ENCODE data around the gene WASF3.

Gene WASF3

DNA sequence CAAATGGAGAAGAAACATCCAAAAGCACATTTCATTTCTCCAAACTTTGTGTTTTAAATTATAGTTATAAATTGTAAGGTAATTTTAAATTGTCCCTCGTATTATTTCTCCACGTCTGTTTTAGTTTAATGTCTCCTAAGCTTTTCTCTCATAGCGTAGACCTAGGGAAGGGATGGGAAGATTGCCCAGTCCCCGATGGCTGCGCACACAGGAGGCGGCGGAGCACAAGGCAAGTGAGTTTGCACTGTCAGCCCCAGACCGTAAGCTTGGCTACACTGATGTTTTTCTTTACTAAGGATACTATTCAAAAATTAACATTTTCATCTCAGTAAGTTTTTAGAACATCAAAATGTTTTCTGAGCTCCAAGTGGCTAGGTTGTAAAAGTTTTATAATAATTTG is 130.8 kb downstream of the WASF3 start:
- FAIRE-seq, result no peak

DNA sequence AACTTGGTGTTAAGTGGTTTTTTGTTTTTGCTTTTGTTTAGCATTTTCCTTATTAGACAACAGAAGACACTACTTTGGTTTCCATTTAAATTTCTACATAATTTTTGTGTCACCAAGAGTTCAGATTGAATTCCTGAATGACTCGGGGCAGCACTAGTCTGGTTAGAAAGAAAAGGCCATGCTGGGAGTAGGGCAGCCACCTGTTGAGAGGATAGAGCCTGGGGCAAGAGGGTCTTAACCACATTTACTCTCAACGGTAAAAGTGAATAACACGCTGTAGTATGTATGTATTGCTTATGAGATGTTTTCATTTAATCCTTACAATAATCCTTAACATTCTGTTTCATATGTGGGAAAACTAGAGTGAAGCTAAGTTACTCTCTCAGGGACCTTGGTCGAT is 131.5 kb downstream of the WASF3 start:
- no peak for FAIRE-seq

DNA sequence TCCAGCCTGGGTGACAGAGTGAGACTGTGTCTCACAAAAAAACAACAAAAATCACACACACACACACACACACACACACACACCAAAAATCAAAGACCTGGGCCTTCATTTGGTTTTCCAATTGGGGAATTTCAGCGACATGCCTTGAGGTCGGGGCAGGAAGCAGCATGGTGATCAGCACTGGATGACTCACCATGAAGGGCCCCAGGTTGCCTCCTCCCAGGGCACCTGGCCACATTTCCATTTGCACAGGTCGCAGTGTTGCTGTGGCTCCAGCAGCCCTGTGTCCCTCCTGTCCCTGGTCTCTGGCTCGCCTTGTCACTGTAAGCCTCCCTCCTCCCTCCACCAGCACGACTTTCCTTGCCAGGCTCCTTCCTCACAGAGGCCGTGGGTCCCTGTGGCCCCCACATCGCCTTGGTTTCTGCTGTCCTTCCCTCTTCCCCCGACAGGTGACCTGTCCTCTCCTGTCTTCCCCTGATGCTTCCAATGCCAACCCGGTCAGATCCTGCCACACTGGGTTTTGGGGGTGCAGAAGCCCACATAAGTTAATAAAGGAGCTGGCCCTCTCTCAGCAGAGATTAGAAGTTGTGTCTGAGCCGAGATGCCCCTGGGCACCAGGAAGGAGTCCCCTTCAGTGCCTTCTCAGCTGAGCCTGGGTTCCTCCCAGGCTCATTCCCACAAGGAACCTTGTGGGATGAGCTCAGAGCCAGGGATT is 136.4 kb downstream of the WASF3 start:
- no peak for FAIRE-seq

DNA sequence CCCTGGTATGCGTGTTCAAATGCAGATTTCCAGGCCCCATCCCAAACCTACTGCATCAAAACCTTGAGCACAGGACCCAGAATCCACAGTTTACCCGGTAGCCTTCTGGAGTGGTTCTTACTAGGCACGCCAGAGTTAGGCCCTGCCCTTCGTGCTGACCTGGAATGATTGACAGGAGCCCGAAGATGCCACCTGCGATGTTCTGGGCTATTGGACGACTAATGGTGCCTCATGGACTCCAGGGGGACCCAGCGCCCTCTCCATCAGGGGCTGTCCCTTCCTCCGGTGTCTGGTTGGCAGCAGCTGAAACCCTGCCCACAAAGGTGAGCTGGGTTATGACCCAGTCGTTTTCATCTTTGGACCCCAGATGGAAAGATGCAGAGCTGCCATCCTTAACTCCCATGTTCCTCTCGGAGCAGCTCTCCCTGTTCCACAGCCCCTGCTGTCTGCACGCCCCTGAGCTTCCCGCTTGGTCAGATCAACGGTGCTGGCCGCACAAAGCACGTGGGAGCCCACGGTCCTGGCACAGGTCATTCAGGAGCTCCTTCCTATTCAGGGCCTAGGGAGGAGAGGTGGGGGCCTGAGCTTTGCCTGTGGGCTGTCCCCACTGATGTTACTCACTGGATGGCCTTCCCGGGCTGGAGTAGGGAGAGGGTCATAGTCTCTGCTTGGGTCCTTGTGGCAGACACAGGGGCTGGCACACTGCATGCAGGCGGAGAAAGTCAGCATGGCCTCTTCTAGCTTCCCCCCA is 137.3 kb downstream of the WASF3 start:
- FAIRE-seq, result no peak

DNA sequence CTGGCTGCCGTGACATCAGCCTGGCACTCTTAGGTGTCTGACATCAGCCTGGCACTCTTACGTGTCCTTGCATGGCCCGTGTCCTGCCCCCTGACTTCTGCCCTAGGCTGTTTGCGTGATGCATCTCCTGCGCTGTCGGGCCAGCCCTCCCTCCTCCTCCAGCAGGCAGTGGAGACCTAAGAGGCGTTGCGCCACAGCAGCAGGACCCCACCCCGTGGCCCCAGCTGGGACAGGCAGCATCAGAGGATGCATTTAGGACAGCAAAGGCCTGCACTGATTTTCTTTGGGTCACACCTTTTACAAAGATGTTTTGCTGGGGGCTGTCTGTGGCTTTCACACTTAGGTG is 137.8 kb downstream of the WASF3 start:
- no peak for FAIRE-seq

DNA sequence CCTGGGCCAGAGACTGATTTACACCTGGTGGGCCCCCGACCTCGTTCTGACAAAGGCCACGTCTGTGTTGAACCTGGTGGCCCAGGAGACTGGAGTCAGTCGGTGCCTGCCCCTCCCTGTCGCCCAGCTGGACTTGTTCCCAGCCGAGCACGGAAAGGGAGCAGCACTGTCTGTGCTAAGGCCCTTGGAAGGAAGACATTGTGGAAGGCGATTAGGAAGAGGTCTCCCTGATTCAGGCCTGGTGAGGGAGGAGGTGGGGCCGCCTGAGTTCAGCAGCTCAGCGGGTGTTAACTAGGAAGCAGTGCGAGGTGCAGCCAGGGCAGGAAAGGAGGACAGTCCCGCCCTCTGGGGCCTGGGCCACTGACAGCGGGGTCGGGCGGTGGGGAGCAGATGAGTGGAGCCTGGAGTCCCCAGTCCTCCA is 138.4 kb downstream of the WASF3 start:
- FAIRE-seq, result no peak

DNA sequence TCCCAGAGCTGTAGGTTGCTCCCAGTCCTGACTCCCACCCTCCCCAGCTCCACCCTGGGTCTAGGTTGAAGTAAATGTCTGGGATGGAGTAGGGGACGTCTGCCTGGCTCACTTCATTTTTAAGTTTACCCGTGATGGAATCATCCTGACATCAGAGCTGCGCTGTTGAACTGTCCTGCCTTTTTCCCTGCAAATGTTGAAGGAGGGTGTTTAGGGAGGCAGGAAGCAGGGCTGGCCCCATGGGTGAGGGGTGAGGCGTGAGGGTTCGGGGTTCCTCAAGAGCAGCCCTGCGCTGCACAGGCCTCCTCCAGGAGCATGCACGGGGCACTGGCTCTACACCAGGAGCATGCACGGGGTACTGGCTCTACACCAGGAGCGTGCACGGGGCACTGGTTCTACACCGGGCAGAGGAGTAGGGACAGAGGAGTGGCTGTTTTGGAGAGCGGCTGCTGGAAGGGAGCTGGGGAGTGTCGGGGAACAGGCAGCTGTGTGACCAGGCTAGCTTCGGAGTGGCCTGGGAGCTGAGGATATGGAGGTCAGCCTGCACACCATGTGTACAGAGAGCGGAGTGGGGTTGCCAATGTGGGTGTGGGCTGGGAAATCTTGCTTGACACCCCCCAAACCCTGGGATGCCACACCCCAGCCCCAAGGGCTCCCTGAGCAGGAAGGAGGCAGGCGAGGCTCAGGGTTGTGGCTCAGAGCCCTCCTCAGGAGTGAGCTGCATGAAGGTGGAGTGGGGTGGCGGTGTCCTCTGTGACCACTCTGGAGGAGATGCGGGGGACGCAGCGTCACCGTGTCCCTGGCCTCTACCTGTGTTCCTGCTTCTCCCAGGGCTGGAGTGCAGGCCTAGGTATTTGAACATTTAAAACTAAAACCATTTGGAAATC is 139.8 kb downstream of the WASF3 start:
- no peak for FAIRE-seq

DNA sequence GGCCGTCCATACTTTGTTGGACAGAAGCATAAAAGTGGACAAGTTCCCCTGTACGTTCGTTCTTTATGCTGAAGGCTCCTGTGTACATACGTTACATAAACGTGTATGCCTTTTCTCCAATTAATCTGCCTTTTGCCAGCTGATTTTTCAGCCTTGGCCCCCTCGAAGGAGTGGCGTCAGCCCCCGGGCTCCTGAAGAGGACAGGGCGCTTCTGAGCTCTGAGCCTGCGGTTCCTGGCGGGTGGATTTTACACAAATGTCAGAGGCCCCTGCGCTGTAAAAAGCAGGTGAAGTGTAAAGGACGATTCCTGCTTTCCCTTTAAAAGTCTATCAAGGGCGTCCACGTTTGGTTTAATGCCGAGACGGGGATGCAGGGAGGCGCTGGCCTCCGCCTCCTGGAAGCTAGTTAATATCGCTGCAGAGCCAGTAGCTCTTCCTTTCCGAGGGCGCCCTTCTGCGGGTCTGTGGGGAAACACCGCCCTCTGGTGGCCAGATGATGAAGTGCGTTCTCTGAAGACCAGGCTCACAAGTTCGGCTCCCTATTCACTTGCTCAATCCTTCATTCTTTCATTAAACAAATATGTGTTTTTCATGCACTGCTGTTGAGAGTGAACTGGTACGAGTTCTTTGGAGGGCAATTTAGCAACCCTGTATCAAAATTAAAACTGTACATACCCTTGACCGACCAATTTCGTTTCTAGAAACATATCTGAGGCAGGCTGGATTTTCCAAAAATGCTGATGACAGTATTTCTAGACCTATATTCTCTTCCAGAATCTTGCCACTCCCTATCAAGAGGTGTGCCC is 141.1 kb downstream of the WASF3 start:
- peak; percentile 90 for FAIRE-seq

DNA sequence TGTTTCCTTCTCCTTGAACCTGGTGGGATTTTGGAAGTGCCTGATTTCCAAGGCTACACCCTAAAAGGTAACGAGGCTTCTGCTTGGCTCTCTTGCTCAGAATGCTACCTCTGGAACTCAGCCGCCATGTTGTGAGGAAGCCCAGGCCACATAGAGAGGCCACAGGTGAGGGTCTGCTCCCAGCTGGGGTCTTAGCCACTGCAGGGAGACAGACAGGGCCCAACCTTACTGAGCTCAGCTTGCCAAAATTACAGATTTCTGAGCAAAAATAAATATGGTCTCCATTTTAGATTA is 141.7 kb downstream of the WASF3 start:
- no peak for FAIRE-seq

DNA sequence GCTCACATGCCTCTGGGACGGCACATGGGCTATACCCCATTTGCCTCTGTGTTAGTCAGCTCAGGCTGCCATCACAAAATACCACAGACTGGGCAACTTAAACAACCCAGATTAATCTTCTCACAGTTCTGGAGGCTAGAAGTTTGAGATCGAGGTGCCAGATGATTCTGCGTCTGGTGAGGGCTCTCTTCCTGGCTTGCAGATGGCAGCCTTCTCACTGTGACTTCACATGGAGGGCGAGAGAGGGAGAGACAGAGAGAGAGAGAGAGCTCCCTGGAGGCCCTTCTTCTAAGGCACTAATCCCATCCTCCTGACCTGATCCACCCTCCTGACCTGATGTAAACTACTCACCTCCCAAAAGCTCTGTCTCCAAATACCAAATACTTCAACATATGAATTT is 148.1 kb downstream of the WASF3 start:
- FAIRE-seq, result no peak

DNA sequence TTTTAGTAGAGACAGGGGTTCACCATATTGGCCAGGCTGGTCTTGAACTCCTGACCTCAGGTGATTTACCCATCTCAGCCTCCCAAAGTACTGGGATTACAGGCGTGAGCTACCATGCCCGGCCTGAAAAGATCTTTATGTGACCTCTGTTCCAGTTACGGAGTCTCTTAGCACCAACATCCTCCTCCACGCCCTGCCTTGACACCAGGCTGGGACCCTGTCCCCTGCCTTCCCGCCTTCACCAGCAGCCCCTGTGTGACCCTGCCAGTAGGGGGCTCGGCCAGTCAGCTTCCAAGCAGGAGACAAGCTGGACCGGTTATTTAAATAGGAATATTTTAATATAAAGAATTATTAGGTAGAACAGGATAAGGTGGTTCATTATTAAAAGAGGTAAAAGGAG is 148.9 kb downstream of the WASF3 start:
- FAIRE-seq, result no peak

DNA sequence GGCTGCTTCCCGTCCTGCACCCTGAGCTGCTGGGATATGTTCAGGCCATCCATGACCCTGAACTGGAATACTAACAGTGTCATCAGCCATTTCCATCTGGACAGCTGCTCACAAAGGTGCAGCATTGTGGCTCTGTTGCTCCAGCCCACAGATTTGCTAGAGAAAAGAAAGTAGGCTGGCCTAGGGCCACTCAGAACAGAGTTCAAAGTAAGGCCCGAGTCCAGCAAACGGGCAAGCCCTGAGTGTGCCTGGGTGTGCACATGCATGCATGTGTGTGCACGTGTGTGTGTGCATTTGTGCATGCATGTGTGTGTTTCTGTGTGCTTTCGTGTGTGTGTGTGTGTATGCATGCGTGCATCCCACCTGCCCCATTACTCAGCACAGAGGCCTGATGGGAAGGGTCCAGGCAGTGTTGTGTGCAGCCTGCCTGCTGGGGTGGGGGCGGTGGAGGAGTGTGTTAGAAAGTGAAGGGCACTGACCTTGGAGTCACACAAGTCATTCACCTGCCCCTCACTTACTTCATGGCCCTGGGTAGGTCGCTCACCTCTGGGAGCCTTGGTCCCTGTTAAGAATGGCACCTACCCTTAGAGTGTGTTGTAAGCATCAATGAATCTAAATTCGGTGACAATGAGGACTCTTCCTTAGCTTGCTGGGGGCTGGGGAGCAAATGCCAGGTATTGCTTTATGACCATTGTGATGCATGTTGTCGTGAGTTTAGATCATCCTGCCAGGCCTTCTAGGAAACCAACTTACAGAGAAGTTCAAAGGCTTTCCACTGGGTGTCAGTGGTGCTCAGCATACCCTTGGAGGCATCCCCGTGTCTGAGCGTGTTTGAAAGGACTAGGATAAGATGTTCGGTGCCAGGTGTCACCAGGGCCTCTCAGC is 149.9 kb downstream of the WASF3 start:
- no peak for FAIRE-seq

DNA sequence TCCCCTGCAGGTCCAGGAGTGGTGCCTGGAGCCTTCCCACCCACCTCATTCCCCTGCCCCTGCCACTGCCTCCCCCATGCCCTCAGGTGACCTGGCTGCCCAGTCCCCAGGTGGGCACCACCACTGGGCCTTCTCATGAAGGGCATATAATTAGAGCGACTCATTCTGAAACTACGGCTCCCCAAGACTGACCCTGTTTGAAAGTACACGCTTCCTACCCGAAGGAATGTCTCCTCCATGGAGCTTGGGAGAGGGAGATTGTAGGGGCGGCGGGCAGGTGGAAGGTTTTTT is 150.5 kb downstream of the WASF3 start:
- no peak for FAIRE-seq

DNA sequence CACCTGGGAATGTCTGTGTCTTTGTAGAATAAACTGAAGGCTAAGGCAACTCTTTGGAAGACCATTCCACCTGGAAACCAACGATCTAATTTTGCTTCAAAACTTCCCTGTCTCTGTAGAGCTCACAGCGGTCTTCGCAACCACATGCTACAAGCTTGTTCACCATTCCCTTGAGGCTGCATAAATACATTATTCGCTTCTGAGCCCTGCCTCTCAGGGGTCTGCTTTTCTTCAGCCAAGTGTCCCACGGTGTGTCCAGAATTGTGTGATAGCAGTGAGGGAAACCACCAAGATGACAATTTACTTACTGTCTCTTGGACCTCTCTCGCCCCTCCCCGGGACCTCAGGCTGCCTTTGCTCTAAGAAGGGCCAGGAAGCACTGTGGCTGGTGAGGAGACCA is 152.0 kb downstream of the WASF3 start:
- FAIRE-seq, result no peak

DNA sequence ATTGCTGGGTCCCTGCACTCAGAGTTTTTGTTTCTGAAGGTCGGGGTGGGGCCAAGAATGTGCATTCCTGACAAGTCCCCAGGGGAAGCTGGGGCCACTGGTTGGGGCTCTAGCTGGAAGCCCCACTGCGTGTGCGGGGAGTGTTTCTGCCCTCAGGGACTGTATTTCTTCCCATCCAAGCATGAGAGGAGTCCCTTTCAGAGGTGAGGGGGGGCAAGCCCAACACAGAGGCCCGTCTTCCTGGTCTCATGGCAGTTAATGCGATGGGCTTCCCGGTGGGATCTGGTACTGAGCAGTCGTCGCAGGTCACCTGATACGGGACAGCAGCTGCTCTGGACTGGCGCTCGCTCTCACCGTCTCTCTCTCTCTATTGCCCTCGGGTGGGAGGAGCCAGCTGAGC is 152.7 kb downstream of the WASF3 start:
- FAIRE-seq, result no peak

DNA sequence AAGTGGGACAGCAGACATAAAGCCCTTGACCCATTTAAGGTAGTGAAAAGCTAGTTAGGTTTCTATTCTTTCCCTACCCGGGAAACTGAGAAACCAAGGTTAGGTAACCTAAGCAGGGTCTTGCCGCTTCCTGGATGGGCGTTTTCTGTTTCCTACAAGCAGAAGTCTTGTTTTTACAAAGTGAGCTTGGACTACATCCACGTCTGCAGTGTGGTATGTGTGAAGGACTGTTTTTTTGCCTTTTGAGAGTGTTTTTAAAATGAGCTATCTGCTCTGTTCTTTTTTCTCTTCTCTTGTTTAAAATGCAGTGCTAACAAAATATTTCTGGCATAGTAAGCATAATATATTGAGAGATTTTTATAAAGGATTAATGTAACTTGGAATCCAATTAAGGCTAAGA is 153.7 kb downstream of the WASF3 start:
- FAIRE-seq, result no peak

DNA sequence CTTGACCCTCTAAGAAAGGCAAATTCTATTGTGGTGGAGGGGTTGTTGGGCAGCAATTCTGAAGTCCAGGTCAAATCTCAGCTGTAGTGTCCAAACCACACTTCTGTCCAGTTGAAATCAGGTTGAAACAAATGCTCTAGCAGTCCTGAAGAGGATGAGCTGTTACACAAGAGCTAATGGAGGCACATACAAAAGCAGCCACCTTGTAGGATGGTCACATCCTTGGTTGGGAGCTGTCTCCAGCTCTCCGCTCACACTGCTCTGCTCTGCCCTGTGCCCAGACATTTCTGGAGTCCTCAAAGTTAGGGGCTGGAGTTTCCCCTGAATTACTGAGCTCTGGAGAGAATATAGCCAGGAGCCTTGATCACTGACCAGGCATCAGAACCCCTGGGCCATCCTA is 155.9 kb downstream of the WASF3 start:
- no peak for FAIRE-seq

DNA sequence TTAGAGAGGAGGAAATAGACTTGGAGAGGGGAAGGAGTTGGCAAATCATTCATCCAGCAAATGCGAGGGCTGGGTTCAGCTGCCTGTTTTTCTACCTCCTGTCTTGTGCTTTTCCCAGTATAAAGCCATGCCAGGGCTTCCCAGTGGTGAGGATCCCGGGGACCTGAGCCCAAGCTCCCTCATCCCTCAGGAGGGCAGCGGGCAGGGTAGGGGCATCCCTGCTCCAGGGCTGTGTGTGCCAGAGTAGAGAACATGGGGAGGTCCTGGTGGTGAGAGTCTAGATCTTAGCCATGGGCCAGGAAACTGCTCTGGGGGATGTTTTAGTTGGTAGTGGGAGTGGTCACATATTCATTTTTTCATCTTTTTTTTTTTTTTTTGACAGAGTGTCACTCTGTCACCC is 159.5 kb downstream of the WASF3 start:
- FAIRE-seq, result no peak

DNA sequence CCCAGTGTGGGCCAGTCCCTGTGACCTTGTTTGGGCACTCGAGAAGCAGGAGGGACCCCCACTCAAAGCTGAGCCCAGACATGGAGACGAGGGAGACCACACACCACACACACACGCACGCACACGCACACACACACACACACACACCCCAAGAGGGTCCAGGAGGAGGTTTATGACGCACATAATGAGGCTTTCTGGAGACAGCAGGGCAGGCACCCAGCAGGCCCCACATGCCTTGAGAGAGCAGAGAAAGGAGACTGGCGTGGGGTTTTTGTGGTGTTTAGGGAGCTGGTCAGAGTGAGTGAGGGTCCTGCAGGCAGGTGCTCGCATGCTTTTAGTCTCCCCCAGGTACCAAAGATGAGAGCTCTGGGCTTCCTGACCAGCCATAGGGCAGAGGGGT is 160.7 kb downstream of the WASF3 start:
- FAIRE-seq, result no peak

DNA sequence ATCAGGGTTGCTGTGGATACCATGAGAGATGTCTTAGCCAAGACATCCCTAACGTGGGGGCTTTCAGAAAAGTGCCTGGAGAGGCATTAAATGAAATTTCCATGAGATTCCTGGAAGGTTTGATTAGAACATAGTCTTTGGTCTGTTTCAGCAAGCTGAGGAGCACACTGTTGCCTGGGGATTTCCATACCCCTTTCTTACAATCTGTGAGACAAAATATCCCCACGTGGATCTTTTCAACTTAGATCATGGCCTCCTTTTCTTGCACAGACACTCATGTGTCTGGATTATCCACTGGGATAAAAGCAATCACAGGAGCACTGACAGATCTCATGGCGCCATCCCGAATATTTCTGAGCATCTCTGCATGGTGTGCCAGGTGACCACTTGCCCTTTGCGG is 161.4 kb downstream of the WASF3 start:
- no peak for FAIRE-seq

DNA sequence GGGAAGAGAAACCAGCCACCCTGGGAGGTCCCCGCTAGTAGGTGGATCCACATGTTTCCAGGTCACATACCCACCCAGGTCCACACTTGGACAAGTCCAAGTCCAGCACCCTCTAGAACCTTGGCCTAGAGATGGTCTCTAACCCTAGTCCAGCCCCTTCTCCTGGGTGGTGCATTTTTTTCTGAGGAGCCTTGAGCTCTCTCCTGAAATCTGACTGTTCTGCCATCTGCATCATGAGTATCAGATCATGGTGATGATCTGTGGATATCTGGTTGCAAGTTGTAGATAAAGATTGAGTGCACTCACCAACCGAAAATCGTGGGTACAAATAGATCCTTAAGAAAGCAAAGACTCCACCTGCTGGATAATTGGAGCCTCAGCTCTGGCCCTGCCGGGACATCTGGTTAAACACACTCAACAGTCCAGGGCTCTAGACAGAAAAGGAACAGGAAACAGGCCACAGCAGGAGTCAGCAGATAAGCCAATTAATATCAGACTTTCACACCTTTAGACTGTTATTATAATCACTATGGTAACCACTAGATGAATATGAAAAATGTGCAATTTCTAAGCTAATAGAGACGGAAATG is 162.0 kb downstream of the WASF3 start:
- no peak for FAIRE-seq

All from A204.1 (cell line).